Activated CD8-positive, alpha-beta memory T cell treated with anti-CD3 and anti-CD28 coated beads, Interleukin-2, amount 50 U/mL, for 1 hour (primary cell): ENCODE data around the gene TMEM38A.

Experiments
- DNase-seq: peaks from one replicate; pipeline ENCODE4 v3.0.0-alpha.2; 2020; ENCODE audit errors: extremely low read depth

Gene TMEM38A

GRCh38 chr19:16660763-16661479, at the start of gene TMEM38A:
TSS of gene TMEM38A (plus strand) at chr19:16661139. CDS start at chr19:16661218, 79 bp downstream.
- no peak for DNase-seq

- no peak for DNase-seq
Observed at GRCh38 chr19:16612636-16613035, 48.3 kb upstream of the TMEM38A start.

- no peak for DNase-seq
Observed at GRCh38 chr19:16613841-16614240, 47.1 kb upstream of the TMEM38A start.

GRCh38 chr19:16614941-16615340, 46.0 kb upstream of the TMEM38A start:
- no peak for DNase-seq

GRCh38 chr19:16615808-16616207, 45.1 kb upstream of the TMEM38A start:
- DNase-seq, result no peak

- DNase-seq, result no peak
Observed at GRCh38 chr19:16618248-16618647, 42.7 kb upstream of the TMEM38A start.

GRCh38 chr19:16619457-16619856, 41.5 kb upstream of the TMEM38A start:
- DNase-seq, result no peak

- DNase-seq, result no peak
Observed at GRCh38 chr19:16620018-16620417, 40.9 kb upstream of the TMEM38A start.

GRCh38 chr19:16620584-16620983, 40.4 kb upstream of the TMEM38A start:
- DNase-seq, result no peak

- no peak for DNase-seq
Observed at GRCh38 chr19:16621165-16621800, 39.7 kb upstream of the TMEM38A start.

GRCh38 chr19:16623066-16623465, 37.9 kb upstream of the TMEM38A start:
- DNase-seq, result no peak

- DNase-seq, result no peak
Observed at GRCh38 chr19:16623576-16623975, 37.4 kb upstream of the TMEM38A start.

GRCh38 chr19:16624236-16624635, 36.7 kb upstream of the TMEM38A start:
- DNase-seq, result no peak

- DNase-seq, result no peak
Observed at GRCh38 chr19:16625163-16625958, 35.6 kb upstream of the TMEM38A start.

- DNase-seq, result no peak
Observed at GRCh38 chr19:16626796-16627192, 34.1 kb upstream of the TMEM38A start.

- DNase-seq, result no peak
Observed at GRCh38 chr19:16627193-16627927, 33.6 kb upstream of the TMEM38A start.

GRCh38 chr19:16627928-16628182, 33.1 kb upstream of the TMEM38A start:
- DNase-seq, result no peak

GRCh38 chr19:16628183-16628983, 32.6 kb upstream of the TMEM38A start, which contains the start of gene MED26:
TSS of gene MED26 (minus strand) at chr19:16628204. CDS start at chr19:16627943, 261 bp downstream.
- DNase-seq, result peak; percentile 80

GRCh38 chr19:16628984-16629691, 31.8 kb upstream of the TMEM38A start:
- no peak for DNase-seq

- no peak for DNase-seq
Observed at GRCh38 chr19:16631465-16631864, 29.5 kb upstream of the TMEM38A start.

- no peak for DNase-seq
Observed at GRCh38 chr19:16637535-16637934, 23.4 kb upstream of the TMEM38A start.
